NCI-H2227 (cell line): Measurements from ENCODE around the gene DNAJB8.

Experiments
- DNase-seq: peaks from one replicate; lab custom pipeline; 2025; ENCODE audit not compliant: unreplicated experiment; lab: John Stamatoyannopoulos, UW

Gene DNAJB8

DNA sequence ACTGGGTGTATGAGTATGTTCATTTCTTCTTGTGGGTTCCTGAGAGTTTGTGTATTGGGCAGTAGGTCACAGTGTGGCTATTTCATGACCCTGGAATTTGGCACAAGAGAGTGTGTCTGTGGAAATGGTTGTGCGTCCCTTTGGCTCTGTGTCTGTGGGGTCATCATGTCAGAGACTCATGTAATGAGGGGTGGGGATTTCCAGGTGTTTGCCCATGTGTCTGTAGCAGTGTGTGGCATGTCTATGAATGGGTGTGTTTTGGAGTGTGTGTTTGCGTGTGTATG is 27.6 kb upstream of the DNAJB8 start:
- DNase-seq = no peak

DNA sequence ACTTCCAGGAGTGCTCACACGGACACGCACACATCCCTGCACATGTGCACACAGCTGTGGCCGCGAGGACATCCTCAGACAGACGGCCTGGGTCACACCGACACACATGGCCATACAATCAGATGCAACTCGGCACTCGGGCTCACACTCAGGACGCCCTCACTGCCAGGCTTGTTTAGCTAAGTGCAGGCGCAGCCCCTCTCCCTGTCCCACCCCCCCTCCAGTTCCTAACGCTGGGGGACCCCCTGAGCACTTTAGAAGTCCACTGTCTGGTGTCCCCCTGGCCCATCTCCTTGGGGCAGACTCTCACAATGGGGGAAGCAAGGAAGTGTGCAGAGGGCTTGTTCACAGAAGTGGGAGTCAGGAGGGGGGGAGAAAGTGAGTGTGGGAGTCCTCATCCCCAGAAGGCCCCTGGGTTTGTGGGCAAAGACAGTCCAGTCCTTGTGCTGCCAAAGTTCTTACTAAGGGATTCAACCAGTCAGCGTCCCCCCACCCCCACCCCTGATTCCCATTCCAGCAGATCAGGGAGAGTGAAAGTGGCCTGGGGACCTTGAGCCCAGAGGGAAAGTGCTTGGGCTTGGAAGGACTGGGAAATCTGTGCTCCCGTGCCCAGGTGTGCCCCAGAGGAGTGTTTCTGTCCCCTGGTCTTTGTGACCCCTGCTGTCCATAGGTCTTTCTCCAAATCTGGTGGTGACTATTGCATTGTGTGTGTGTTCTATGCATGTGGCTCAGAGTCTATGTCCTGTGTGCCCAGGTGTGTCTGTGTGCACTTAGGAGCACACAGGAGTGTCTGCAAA is 27.1 kb upstream of the DNAJB8 start:
- DNase-seq = no peak

DNA sequence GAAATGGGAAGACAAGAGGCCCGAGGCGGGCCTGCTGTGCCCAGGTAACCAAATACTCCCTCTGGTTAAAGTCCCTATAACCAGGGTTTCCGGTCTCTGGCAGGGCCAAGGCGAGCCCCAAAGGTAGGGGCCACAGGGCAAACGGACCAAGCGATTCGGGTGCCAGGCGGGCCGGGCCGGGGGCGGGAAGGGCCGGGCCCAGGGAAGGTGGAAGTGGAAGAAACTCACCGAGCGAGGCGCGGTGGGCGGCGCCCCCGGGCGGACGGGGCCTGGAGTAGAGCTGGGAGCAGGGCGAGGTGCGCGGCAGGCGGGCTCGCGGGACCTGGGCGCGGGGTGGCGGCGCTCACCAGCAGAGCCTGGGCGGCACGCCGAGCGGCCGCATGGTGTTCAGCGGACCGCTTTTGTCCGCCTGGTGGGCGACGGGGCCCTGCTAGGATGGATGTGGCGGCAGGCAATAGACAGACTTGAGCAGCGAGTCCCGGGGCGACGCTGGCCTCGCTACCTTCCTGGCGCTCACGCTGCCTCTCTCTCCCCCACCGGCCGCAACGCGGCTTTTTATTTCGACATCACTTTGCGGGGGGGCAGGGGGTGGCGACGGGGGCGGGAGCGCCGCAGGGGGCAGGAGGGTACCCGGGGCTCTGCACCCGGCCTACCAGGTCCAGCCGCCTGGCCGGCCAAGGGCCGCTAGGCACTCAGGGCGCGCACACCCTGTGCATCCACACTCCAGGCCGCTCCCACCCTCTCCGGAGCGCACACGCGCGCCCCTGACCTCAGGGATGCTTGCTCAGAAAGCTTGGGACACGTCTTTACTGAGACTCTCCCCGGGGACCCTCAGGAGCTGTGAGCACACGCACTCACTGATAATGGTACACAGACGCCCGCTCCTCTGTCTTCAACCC is 26.2 kb upstream of the DNAJB8 start, which contains the start of gene GATA2:
TSS of gene GATA2 (minus strand) at position 531 of the 899 bp plus-strand sequence. CDS start 6,170 bp downstream, outside the sequence.
- peak; percentile 15 for DNase-seq

DNA sequence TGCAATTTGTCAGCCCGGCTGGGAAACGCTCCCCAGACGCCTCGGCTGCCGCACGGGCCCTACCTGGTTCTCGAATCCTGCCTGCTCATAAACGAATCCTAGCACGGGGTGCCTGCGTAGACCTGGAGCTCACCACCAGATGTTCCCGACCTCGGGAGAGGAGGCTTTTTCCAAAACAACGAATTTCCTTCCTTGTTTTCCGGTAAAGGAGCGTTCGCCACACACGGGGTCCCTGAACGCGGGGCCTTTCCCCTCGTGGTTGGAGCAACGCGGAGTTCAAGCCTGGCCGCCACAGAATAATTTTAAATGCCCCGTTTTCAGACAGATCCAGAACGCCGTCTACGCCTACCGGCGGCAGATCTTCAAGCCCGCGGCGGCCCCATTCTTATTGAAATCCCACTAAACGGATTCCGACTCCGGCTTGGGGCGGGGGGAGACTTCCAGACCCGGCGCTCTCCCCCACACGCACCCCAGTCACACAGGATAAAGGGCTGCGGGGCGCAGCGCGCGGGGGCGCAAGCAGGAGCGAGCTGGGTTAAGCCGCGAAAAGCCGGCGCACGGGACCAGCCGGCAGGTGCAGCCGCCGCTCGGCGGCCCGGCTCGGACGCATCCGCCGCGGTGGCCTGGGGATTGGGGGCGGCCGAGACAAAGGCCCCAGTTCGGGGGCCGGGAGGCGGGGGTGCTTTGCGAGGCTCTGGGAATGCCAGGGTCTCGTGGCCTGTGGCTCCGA is 25.4 kb upstream of the DNAJB8 start:
- peak; percentile 30 for DNase-seq

DNA sequence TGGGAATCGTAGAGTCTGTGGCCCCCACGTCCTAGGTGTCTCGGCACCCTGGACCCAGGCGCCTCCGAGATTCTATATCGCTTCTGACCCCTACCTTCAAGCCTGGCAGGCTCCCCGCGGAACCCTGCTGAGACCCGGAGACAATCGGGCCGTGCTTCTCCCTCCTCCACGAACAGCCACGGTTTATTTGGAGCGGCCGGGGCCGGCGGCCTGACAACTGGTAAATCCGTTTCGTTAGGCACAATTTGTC is 24.9 kb upstream of the DNAJB8 start:
- peak; percentile 7 for DNase-seq

DNA sequence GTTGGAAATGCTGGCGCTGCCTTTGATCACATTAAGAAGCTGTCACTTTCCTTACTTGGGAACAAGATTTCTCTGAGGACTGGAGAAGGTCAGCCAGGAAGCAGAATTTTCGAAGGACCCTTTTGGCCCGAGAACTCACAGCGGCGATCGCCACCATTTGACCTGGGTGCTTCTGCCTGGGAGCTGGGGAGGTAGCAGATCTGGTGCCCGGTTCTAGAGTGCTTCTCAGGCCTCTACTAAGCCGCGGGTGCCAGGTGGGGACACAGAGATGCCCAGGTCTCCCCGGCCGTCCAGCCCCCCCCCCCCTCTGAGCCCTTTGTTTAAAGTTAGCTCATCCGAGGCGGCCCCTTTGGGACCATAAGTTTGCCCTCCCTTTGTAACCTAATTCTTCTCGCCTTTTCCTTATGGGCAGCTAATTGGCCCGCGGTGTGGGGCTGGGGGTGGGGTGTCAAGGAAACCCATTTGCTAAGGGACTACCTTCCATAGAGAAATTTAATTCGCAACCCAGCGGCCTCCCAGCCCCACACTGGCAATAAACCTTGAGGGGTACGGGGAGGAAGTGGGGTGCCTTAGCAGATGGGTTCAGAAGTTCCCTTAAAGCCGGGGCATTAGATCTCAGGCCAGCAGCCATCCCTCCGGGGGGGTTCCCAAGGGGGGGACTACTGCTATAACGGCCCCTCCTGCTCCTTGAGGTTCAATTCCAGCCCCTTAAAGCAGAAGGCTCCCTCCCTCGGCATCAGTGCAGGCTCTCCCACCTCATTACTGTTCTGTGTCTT is 24.4 kb upstream of the DNAJB8 start:
- DNase-seq = no peak

DNA sequence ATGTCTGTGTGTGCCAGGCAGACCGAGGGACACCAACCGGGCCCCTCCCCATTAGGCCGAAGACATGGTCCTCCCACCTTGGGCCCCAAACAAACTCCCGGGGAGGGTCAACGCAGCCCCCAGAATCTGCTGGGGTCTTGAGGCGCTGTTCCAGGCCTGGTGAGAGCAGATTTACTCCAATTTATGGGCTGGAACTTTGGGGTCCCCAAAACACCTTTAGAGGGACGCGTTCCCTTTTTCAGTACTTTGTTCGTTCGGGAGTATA is 23.9 kb upstream of the DNAJB8 start:
- no peak for DNase-seq

DNA sequence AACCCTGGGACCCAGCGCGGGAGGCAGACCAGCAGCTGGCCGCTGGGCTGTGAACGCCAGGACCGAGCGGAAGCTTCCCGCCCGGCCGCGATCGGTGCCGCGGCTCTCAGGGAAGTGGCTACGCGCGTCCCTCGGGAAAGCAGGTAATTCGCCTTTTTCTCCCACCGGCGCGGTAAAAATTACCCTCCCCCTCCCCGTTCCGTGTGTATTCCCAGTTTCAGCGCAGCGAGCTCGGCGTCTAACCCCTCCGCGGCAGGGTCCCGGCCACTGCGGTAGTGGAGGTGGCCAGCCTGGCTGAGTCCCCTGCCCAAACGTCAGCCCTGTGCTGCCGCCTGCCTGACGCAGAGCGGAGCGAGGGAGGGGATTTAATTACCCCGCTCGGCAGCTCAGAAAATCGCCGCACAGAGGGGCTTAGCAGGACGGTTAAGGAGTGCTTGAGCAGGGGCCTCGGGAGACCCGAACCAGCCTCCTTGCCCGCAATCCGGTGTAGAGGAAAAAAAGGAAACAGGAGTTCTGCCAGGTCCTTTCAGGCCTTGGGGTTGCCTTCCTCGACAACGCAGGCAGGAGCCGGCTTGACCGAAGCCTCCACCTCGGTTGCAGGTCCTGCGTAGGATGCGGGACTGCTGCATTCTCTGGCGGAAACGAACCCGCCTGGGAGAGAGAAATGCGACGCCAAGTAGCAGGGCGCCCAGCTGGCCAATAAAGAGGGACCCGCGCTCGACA is 23.4 kb upstream of the DNAJB8 start:
- peak; percentile 40 for DNase-seq

DNA sequence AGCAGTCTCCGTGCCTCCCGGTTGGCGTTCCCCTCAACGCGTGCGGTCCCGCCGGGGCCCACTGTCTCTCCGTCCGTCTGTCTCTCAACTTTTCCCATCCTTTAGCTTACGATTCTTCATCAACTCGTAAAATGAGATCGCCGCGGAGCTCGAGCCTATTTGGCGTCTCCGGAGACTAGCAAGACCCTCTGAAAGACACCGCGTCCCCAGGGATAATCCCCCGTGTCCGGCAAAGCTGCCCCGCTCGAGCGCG is 22.9 kb upstream of the DNAJB8 start:
- DNase-seq = no peak

DNA sequence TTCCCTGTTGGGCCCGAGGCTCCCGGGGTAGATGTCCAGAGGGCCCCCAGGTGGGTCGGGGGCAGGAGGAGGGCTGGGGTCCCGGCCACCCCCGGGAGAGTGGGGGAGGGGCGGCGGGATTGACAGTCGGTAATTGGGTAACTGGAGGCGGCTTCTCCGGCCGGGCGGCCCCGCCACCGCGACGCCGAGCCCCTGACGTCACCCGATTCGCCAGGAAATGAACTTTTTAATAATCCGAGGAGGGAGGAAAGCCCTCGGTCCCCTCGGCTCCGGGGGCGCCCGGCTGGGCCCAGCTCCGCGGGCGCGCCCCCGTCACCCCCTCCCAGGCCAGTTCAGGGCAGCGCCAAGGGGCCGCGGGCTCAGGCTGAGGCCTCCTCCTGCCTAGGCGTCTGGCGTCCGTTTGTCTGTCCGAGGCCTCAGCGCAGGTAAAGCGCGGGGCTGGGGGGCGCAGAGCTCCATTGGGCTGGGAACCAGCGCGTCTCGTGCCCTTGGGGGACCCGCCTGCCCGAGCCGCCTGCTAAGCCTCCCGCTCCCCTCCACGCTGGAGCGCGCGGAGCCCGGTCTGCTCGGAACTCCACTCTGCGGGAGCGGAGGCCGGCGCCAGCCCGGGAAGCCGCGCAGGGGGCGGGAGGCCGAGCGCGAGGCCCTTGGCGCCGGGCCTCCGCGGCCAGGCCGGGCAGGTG is 22.4 kb upstream of the DNAJB8 start:
- DNase-seq = peak; percentile 17

DNA sequence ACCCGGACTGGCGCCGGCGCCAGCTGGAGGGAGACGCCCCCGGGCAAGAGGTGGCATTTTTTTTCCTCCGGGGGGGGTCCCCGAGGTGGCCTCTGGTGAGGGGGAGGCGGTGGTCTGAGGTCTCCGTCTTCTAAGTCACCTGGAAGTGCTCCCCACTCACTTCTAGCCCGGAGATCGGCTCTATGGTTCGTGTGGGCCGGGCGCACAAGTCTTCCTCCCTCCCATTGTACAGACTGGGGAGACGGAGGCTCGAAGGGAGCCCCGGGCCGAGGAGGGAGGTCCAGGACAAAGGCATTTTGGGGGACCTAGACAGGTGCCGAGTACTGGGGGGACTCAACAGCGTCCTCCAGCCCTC is 21.9 kb upstream of the DNAJB8 start:
- no peak for DNase-seq

DNA sequence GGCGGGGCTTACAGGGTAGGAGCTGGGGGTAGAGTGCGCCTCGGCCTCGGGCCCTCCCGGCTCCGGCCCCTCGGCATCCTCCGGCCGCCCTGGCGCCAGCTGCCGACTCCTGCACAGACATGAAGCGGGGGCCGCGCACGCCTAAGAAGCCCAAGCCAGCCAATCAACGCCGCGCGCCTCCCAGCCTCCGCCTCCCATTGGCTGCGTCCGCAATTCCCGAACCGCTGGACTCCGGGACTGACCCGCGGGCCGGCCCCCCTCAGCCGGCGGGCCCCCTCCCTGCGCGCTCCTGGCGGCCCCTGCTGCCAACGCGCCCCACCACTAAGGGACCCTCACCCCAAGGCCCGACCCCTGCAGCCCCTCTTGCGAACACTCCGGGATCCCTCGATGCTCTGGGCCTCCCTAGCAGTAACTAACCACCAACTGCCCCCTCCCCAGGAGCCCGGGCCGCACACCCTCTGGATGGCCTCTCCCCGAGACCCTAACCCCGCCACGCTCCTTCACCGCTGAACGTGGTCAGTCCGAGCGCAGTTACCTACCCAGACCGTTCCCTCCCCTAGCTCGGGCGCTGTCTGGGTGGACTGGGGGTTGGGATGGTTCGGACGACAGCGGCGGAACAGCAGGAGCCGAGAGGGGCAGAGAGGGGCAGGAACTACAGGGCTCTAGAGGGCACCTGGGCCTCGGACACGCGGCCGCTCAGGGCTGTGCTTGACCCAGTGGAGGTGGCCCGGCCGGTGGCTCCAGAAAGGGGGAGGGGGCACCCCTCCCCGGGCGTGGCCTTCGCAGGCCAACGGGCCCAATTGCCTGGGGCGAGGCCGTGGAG is 21.3 kb upstream of the DNAJB8 start:
- DNase-seq = peak; percentile 81

DNA sequence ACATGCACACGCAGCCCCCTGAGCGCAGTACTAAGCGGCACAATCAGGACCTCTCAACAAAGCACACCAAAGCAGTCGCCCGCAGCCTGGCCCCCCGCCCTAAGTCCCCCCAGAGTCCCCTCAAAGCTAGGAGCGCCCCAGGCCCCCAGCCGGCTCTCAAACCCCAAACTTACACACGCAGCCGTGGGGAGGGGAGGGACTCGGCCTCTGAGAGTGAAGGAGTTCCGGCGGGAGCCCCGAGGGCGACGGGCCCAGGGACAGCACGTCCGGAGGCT is 20.8 kb upstream of the DNAJB8 start:
- DNase-seq = no peak

DNA sequence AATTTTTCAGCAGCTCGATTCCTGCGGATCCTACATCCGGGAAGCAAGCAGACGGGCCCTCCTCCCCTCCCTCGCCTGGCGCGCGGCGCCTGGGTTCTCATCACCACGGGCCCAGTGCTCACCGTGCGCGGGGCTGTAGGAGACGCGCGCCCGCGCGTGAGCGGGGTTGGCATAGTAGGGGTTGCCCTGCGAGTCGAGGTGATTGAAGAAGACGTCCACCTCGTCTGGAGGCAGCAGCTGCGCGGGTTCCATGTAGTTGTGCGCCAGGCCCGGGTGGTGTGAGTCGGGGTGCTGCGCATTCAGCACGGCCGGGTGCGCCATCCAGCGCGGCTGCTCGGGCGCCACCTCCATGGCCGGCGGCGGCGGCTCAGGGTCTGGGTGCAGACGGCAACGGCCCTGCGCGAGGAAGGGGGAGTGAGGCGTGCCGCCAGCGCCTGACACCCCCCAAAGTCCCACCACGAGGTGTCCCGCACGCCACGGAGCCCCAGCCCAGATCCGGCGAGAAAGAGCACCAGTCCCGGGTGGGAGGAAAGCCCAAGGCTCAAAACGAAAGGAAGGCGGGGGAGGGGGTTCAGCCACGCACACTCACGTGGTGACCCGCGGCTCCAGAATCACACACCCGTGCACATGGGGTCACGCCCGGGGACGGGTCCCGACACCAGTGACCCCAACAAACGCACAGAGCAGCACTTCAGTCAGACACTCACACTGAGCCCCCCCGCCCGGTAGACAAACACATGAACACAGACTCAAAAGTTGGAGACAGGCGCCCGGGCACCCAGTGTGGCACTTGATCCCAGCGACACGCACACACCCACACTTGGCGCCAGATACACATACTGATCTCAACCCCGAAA is 20.2 kb upstream of the DNAJB8 start:
- peak; percentile 26 for DNase-seq

DNA sequence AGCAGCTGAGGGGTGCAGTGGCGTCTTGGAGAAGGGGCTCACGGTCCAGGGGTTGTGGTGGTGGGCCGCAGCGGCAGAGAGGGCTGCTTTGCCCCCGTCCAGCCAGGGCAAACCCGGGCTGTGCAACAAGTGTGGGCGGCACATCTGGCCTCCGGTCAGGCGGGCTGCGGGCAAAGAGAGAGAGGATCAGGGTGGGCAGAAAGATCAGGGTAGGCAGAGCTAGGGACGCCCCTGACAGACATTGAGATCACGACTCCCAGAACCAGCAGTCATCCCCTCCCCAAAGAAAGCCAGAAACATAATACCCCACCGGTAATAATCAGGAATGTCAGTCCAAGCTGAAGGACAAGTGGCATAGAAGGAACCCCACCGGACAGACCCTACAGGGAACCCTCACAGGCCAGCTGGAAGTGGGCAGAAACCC is 19.5 kb upstream of the DNAJB8 start:
- DNase-seq = no peak

DNA sequence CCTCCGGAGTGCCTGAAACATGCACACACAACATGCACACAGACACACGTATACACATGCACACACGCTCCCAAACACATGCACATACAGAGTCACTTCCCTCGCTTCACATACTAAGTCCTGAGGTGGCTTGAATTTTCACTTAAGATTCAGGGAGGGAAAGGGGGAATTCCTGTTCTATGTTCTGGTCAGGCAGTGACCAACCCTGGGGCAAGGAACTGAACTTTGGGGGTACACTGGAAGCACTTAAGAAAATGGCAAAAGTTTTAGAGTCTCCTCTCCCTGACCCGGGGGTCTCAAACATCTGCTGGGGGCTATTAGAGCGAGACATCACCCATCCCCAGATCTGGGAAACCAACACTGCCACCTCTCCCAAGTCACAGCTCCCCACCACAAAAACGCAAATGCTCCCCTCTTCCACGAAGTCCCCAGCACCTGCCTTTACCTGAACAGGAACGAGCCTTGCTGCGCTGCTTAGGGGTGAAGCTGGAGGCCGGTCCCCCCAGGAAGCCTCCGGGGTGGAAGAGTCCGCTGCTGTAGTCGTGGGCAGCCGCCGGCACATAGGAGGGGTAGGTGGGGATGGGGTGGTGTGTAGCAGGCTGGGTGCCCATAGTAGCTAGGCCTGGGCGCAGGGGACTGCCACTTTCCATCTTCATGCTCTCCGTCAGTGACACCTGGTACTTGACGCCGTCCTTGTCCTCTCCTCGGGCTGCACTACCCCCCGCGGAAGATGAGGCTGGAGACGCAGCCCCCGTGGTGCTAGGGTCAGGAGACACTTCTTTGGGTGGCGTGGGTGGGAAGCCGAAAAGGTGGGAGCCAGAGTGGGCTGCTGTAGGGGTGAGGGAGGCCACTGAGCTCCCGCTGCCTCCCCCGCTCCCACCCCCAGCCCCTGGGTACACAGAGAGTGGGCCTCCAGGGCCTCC is 18.9 kb upstream of the DNAJB8 start:
- DNase-seq = no peak

DNA sequence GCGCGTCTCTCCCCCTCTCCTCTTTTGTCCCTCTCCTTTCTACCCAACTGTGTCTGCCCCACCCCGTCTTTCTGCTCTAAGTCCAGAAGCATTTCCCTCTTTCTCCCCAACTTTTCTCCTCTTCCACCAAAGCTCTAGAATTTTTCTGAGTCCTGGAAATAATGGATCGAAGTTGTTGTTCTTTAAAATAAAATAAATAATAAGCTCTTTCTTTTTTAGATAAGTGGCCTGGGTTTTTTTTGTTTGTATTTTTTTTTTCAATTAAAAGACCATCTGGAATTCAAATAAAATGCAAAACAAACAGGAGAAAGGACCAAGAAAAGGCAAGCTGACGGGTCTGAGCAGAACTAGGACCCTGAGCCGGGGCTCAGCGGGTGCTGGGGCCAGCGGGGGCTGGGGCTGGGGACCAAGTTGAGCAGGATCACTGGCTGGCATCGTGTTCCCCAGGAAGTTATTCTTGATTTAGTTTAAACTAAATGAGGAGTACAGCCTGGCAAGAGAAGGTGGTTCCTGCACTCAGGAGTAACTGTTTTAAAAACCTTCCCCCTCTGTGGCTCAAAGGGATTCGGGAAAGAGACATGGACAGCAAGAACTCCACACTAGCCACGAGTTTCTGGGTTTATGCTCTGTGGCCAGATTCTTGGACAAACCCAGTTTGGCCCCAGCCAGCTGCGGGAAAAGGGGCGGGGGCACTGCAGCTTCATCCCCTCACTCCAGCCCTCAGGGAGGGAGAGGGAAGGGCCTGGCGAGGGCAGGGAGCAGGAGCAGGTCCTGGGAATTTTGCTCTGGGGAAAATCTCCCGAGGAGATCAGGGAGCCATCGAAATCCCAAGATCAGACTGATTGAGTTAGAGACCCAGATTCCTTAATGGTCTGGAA is 18.0 kb upstream of the DNAJB8 start:
- no peak for DNase-seq
